ENCODE data around the gene PLCB2. TPM values are rescaled to one million over a fixed set of nuclear protein-coding genes. Genes with fewer than 3 reads are reported as not detected.

Gene PLCB2
- total and polyA plus RNA-seq, 2 donors (not counting 3 experiments of a cell fraction or from before 2014, with no cell fraction given), result 1.5 to 1.6 TPM

- no peak for TF ChIP-seq MAX (IDR thresholded peaks at IDR 0.05; ENCODE audit: insufficient read depth, insufficient read length)
- TF ChIP-seq, protein P1, sequence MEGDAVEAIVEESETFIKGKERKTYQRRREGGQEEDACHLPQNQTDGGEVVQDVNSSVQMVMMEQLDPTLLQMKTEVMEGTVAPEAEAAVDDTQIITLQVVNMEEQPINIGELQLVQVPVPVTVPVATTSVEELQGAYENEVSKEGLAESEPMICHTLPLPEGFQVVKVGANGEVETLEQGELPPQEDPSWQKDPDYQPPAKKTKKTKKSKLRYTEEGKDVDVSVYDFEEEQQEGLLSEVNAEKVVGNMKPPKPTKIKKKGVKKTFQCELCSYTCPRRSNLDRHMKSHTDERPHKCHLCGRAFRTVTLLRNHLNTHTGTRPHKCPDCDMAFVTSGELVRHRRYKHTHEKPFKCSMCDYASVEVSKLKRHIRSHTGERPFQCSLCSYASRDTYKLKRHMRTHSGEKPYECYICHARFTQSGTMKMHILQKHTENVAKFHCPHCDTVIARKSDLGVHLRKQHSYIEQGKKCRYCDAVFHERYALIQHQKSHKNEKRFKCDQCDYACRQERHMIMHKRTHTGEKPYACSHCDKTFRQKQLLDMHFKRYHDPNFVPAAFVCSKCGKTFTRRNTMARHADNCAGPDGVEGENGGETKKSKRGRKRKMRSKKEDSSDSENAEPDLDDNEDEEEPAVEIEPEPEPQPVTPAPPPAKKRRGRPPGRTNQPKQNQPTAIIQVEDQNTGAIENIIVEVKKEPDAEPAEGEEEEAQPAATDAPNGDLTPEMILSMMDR (IDR thresholded peaks at IDR 0.05; ENCODE audit: extremely low read depth in 1 of 2, insufficient read depth in 1 of 2, low read depth in 1 of 2, low read length in 2 of 2), result peak; percentile 81 to 89
- Histone ChIP-seq H3K27me3 (ENCODE audit: control insufficient read depth in 2 of 2, insufficient read depth in 2 of 2, low read length in 2 of 2) (no peaks in the 10 kb centered on the region), H3K79me2 (ENCODE audit: control insufficient read depth, insufficient read depth, low read length) (peaks cover 9% of the 10 kb centered on the region), H4K20me1 (replicated peaks; ENCODE audit: control insufficient read depth, extremely low read depth, insufficient read depth, low read length) (no peaks in the 10 kb centered on the region), H3K27ac (ENCODE audit: insufficient read depth, low read depth, low read length) (no peak overlapping the region), H3K9ac (replicated peaks; ENCODE audit: extremely low read depth, insufficient read depth, low read length) (no peak overlapping the region), H2AFZ (ENCODE audit: low read depth, low read length) (no peak overlapping the region), H3K4me2 (ENCODE audit: insufficient read depth, low read length) (no peak overlapping the region), H3K36me3 (ENCODE audit: control insufficient read depth in 2 of 2, extremely low read depth in 1 of 2, insufficient read depth in 2 of 2, low read length in 2 of 2) (no peaks in the 10 kb centered on the region), H3K4me1 (ENCODE audit: control insufficient read depth, extremely low read depth, insufficient read depth, low read length) (peaks cover 25% of the 10 kb centered on the region), H3K9me3 (replicated peaks; ENCODE audit: control insufficient read depth, insufficient read depth, low read length) (no peaks in the 10 kb centered on the region), H3K9me1 (replicated peaks; ENCODE audit: control insufficient read depth, extremely low read depth, insufficient read depth, low read length) (no peaks in the 10 kb centered on the region), H3K4me3 (replicated peaks in 1 of 3; ENCODE audit: insufficient read depth in 1 of 3, low read depth in 1 of 3, low read length in 3 of 3) (no peak overlapping the region)
- peak; percentile 65 for DNase-seq (ENCODE audit: low read depth, low spot score)
- ChIA-PET POLR2A (no interaction called here), CTCF (interaction anchor here (0.7 to 15.0 kb wide), 16 partner anchors 8 to 120 kb away, joined by 3 to 287 read pairs (median 4); partner anchors contain the start of genes BAHD1, CCDC9B, DISP2 and PLCB2)
- intact Hi-C loops (cut with micrococcal nuclease), result loop anchor here (1.0 kb wide), 2 partner anchors 17 to 22 kb away; no protein-coding TSS in a partner anchor
- dilution Hi-C loops (cut with MboI; ENCODE audit: extremely low pct_ligation_motif_present, low sequenced_read_pairs), result no loop called here
- peak; percentile 86 for FAIRE-seq
- BruUV-seq (replicated peaks), result no TSS peak
These were observed 13.2 kb upstream of the PLCB2 start for GRCh38 chr15:40320931-40321371.

DNA sequence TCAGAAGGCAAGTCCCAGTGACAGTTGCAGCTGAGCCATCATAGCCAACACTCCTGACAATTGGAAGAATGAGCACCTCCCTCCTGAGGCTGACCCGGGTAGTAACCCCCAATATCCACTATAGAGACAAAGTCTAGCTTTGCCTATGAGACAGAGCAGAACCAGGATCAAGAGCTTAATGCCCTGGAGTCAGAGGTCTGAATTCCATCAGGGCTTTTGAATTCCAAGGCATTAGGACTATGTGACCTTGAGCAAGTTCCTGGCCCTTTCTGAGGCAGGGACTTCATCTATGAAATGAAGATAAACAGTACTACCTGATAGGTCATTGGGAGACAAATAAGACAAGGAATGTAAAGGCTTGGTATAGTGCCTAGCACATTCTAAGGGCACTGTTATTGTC, 12.7 kb upstream of the PLCB2 start:
- no peaks in the 10 kb centered on the region for H3K27me3 ChIP-seq (ENCODE audit: control insufficient read depth in 2 of 2, insufficient read depth in 2 of 2, low read length in 2 of 2)
- H2AFZ ChIP-seq (ENCODE audit: low read depth, low read length), result no peak overlapping the region
- H3K9me1 ChIP-seq (replicated peaks; ENCODE audit: control insufficient read depth, extremely low read depth, insufficient read depth, low read length), result no peaks in the 10 kb centered on the region
- no peaks in the 10 kb centered on the region for H4K20me1 ChIP-seq (replicated peaks; ENCODE audit: control insufficient read depth, extremely low read depth, insufficient read depth, low read length)
- H3K9me3 ChIP-seq (replicated peaks; ENCODE audit: control insufficient read depth, insufficient read depth, low read length), result no peaks in the 10 kb centered on the region
- DNase-seq (ENCODE audit: low read depth, low spot score), result no peak
- FAIRE-seq, result no peak
- no peak overlapping the region for H3K4me2 ChIP-seq (ENCODE audit: insufficient read depth, low read length)
- TF ChIP-seq JUN (IDR thresholded peaks at IDR 0.05; ENCODE audit: borderline replicate concordance, insufficient read depth, insufficient read length, low read depth) (no peak), POLR2AphosphoS5 (IDR thresholded peaks at IDR 0.05; ENCODE audit: insufficient read depth, low read depth, low read length) (no peak), GATA2 (IDR thresholded peaks at IDR 0.05; ENCODE audit: insufficient read depth, insufficient read length, low read depth, low read length) (no peak), EZH2 (IDR thresholded peaks at IDR 0.05; ENCODE audit: borderline replicate concordance, low read depth, low read length, severe bottlenecking) (no peak), POLR2A (IDR thresholded peaks at IDR 0.05; ENCODE audit: low read depth, low read length) (no peak), MYC (IDR thresholded peaks at IDR 0.05; ENCODE audit: low read depth, low read length) (no peak), MAX (IDR thresholded peaks at IDR 0.05; ENCODE audit: insufficient read depth, insufficient read length) (no peak), FOS (IDR thresholded peaks at IDR 0.05; ENCODE audit: borderline replicate concordance, insufficient read depth, low read length) (no peak)
- TF ChIP-seq, protein P1 (IDR thresholded peaks at IDR 0.05; ENCODE audit: extremely low read depth in 1 of 2, insufficient read depth in 1 of 2, low read depth in 1 of 2, low read length in 2 of 2), result no peak
- no peak overlapping the region for H3K9ac ChIP-seq (replicated peaks; ENCODE audit: extremely low read depth, insufficient read depth, low read length)
- dilution Hi-C loops (cut with MboI; ENCODE audit: extremely low pct_ligation_motif_present, low sequenced_read_pairs) (no loop called here), intact Hi-C loops (cut with micrococcal nuclease) (no loop called here)
- H3K27ac ChIP-seq (ENCODE audit: insufficient read depth, low read depth, low read length), result no peak overlapping the region
- no peak overlapping the region for H3K4me3 ChIP-seq (replicated peaks in 1 of 3; ENCODE audit: insufficient read depth in 1 of 3, low read depth in 1 of 3, low read length in 3 of 3)
- H3K36me3 ChIP-seq (ENCODE audit: control insufficient read depth in 2 of 2, extremely low read depth in 1 of 2, insufficient read depth in 2 of 2, low read length in 2 of 2), result no peaks in the 10 kb centered on the region
- ChIA-PET CTCF (interaction anchor here (0.7 to 15.0 kb wide), 14 partner anchors 9 to 120 kb away, joined by 3 to 287 read pairs (median 4); partner anchors contain the start of genes BAHD1, CCDC9B, DISP2 and PLCB2), POLR2A (no interaction called here)
- H3K4me1 ChIP-seq (ENCODE audit: control insufficient read depth, extremely low read depth, insufficient read depth, low read length), result peaks cover 24% of the 10 kb centered on the region
- H3K79me2 ChIP-seq (ENCODE audit: control insufficient read depth, insufficient read depth, low read length), result peaks cover 9% of the 10 kb centered on the region
- BruUV-seq (replicated peaks), result no TSS peak

Data from endothelial cell of umbilical vein (primary cell).